HG03354 (cell line): Measurements from ENCODE around the gene PCSK7.
A peak's percentile ranks its signal among the peaks of the same experiment; 100 is the strongest.

Experiments
- ATAC-seq: cut with Tn5 transposase; IDR thresholded peaks from one replicate; pipeline ENCODE4 v1.9.1; 2021; ENCODE audit warnings: mild to moderate bottlenecking; ENCODE audit not compliant: unreplicated experiment, poor library complexity, severe bottlenecking

The PCSK7 gene

DNA sequence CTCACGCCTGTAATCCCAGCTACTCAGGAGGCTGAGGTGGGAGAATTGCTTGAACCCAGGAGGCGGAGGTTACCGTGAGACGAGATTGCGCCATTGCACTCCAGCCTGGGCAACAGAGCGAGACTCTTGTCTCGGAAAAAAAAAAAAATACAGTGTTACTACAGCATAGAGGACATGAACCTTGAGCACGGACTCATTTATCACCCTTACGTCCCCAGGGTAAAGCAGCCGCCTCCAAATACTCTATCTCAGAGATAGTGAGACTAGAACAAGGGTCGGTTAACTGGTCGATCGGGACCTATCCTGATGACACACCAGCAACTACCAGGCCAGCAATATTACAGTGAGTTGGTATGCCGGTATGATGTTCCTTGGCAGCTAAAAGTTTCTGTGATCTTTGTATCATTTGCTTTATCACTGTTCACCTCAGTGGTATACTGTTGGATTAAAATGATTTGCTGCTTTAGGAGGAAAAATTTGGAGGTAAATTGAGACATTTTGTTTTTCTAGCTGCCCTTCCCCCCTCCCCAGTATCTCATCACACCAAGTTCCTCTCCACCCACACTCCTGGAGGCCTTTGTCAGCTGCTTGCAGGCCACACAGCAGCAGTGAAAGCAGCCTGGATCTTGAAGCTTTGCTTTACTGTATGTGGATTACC is 60.3 kb downstream of the PCSK7 start:
- no peak for ATAC-seq

DNA sequence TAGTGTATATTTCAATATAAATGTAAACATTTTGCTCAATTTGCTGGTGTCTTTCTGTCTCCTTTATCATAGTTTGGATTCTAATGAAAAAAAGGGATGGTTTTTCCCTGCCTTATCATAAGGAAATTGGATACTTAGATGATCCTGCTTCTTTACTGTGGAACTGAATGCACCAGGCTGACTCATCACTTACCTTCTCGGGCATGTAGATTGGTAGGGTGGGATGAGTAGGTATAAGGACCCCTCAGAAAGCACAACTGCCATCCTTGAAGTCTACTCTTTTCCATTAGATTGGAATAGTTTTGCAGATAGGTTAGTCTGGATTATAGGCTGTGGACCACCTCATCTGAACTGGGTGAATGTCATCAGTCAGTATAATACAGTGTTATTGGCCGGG is 60.9 kb downstream of the PCSK7 start:
- ATAC-seq: no peak

DNA sequence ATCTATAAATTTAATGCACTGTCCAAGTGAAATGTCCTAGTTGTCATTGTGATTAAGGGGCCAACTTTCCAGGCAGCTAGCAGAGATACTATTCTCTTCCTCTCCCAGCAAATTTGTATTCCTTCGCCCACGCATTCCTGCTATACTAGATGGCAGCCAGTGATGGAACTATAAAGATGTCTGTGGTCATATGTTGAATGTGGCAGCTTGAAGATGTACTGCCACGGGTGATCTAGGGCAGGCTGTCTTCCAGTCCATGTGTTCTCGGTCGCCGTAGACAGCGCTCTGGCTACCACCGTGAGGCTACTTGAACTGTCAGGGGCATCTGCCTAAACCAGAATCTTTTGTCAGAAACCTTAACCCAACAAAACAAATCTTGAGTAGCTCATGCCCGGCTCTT is 61.7 kb downstream of the PCSK7 start:
- ATAC-seq: no peak

DNA sequence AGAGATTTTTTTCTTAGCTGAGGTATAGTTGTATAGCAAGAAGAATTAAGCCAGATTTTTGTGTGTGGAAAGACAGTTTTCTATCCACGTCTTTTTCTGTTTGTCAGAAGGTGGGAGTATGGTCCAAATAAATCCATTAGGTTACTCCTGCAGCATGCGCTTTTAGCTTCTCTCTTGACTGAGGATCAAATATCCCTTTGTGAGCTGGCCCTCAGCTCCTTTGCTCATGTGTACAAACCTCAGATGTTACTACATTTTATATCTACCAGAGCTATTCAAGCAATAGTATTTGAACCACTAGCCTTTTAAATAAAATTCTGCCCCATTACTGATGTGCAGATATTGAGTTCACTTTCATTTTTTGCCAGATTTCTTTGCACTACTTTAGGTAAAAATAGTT is 62.1 kb downstream of the PCSK7 start:
- ATAC-seq: no peak

DNA sequence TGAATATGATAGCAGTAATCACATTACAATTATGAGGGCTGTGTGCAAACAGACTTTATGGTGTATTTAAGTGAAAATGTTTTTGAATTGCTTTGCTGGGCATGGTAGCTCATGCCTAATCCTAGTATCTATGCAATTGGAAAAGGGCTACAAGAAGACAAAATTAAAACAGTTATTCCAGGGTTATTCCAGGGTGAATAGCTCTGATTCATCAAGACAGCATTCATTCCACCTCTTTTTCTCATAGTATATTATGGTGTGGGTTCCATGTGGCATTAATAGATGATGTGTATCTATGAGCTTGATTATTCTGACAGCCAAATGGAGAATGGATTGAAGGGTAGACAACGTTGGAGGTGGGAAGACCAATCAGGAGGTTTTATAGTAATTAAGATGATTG is 65.4 kb downstream of the PCSK7 start:
- ATAC-seq: no peak

DNA sequence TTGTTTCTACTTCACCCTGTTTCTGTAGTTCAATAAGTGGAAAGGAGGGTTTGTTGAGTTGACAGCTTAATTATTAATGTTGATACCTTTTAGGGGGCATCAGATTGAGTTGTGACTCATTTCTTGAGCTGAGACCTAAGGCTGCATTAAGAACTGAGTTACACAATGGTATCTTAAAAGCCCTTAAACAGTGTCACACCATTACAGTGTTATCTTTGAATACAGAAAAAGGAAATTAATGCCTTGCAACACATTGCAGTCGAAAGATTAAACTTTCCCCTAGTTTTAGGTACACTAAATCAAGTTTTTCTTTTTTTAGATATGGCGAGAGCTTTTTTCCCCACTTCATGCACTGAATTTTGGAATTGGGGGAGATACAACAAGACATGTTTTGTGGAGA is 71.0 kb downstream of the PCSK7 start:
- peak; percentile 57 for ATAC-seq

DNA sequence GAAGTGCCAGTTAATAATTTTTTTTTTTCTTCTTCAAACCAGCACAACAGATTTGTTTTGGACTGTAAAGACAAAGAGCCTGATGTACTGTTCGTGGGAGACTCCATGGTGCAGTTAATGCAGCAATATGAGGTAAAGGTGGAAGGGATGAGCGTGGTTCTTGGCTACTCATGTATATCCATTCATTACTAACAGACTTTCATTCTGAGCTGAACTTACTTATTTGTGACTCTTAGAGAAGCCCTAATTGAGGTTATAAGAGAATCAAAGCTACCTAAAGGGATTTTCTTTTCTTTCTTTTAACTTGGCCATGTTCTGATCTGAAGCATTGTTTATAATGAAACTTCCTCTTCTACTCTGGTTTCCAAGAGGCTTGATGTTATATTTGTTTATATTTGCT is 72.0 kb downstream of the PCSK7 start:
- no peak for ATAC-seq

DNA sequence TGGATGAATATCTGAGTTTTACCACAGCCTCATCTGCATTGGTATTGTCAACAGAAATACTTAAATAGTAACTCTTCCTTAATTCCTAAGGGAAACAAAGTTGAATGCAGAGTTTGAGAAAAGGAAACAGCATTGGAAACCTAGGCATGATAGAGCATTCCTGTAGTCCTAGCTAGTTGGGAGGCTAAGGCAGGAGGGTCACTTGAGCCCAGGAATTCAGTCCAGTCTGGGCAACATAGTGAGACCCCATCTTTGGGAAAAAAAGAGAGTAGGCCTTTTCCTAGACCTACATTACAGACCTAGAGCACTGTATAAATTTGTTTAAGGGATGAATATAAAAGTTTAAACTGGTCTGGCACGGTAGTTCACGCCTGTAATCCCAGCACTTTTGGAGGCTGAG is 74.4 kb downstream of the PCSK7 start:
- no peak for ATAC-seq

DNA sequence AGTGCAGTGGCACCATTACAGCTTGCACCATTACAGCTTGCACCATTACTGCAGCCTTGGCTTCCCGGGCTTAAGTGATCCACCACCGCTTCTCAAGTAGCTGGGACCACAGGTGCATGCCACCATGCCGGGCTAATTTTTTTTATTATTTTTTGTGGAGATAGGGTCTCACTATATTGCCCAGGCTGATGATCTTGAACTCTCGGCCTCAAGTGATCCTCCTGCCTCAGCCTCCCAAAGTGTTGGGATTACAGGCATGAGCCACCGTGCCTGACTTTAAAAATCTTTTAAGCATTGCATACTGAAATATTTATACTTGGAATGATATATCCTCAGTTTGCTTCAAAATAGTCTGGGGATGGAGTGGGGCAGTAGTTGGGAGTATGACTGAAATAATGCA is 77.4 kb downstream of the PCSK7 start:
- ATAC-seq: no peak
